HG02763 (cell line): ENCODE measurements around the gene PKD1.

Source experiments
- ATAC-seq: cut with Tn5 transposase; IDR thresholded peaks from one replicate; pipeline ENCODE4 v1.9.1; 2021; ENCODE audit warnings: mild to moderate bottlenecking, moderate library complexity; ENCODE audit not compliant: unreplicated experiment

PKD1 gene

GRCh38 chr16:2056681-2057407 is 78.9 kb downstream of the PKD1 start:
- no peak for ATAC-seq

- no peak for ATAC-seq
These were observed 79.6 kb downstream of the PKD1 start for GRCh38 chr16:2056077-2056476.

GRCh38 chr16:2054543-2055245 is 81.0 kb downstream of the PKD1 start:
- ATAC-seq, result no peak

- no peak for ATAC-seq
These were observed 81.8 kb downstream of the PKD1 start for GRCh38 chr16:2053897-2054296.

GRCh38 chr16:2053211-2053610 is 82.5 kb downstream of the PKD1 start:
- ATAC-seq, result no peak

- ATAC-seq, result peak; percentile 1
These were observed 87.6 kb downstream of the PKD1 start for GRCh38 chr16:2048116-2048543.

- peak; percentile 92 for ATAC-seq
These were observed 88.2 kb downstream of the PKD1 start, which contains the start of the genes NTHL1 and TSC2 for GRCh38 chr16:2047330-2048115. TSS of gene NTHL1 (minus strand) at chr16:2047834. CDS start at chr16:2047823, 11 bp downstream. TSS of gene TSC2 (plus strand) at chr16:2047985. CDS start at chr16:2048616, 631 bp downstream.

- ATAC-seq, result no peak
These were observed 88.8 kb downstream of the PKD1 start for GRCh38 chr16:2046893-2047329.

- ATAC-seq, result no peak
These were observed 89.5 kb downstream of the PKD1 start for GRCh38 chr16:2045965-2046892.

- no peak for ATAC-seq
These were observed 91.2 kb downstream of the PKD1 start for GRCh38 chr16:2044541-2044940.

- ATAC-seq, result no peak
These were observed 91.8 kb downstream of the PKD1 start for GRCh38 chr16:2043667-2044451.

GRCh38 chr16:2042986-2043666 is 92.6 kb downstream of the PKD1 start:
- no peak for ATAC-seq

- ATAC-seq, result no peak
These were observed 93.3 kb downstream of the PKD1 start for GRCh38 chr16:2042171-2042985.

- no peak for ATAC-seq
These were observed 94.7 kb downstream of the PKD1 start for GRCh38 chr16:2040787-2041522.

- ATAC-seq, result no peak
These were observed 95.5 kb downstream of the PKD1 start for GRCh38 chr16:2040041-2040786.

GRCh38 chr16:2039274-2040031 is 96.2 kb downstream of the PKD1 start:
- no peak for ATAC-seq
